Testis (tissue), 2 donors: ENCODE data around the gene OXCT1.

Source experiments
- CTCF ChIP-seq, 3 experiments: fragments of 450-650 bp in 2 of 3; fragments of 200-600 bp in 1 of 3; sonication (generic) in 1 of 3; IDR thresholded peaks; one replicate each; pipeline ENCODE4 v1.5.1; 2016 to 2019; ENCODE audit warnings: antibody characterized with exemption in 3 of 3, mild to moderate bottlenecking in 2 of 3, moderate library complexity in 1 of 3
- POLR2A ChIP-seq: fragments of 450-650 bp; IDR thresholded peaks from one replicate; pipeline ENCODE4 v1.6.1; 2017; ENCODE audit warnings: antibody characterized with exemption, mild to moderate bottlenecking, moderate library complexity

GRCh38 chr5:41883243-41883642, 13.0 kb upstream of the OXCT1 start:
- no peak for TF ChIP-seq CTCF (IDR thresholded peaks at IDR 0.05)
- TF ChIP-seq POLR2A = no peak
